ENCODE data around the gene RBM24. TPM values are rescaled to one million over a fixed set of nuclear protein-coding genes. Genes with fewer than 3 reads are reported as not detected.

RBM24 gene
- total RNA-seq (not detected in 2 replicates), polyA plus RNA-seq (not detected in 2 replicates), polyA minus RNA-seq (not detected in 2 replicates)
- total RNA-seq (2013): 5.7 TPM

- Histone ChIP-seq H4K20me1 (ENCODE audit: control insufficient read depth, insufficient read depth, low read length, poor library complexity, severe bottlenecking) (no peaks in the 10 kb centered on the region), H3K9me3 (ENCODE audit: control extremely low read depth in 1 of 3, control insufficient read depth in 2 of 3, insufficient read depth in 1 of 3, low read length in 2 of 3) (peaks cover 0 to 5% (median 2%) of the 10 kb centered on the region in 3 donors), H3K79me2 (ENCODE audit: control insufficient read depth, insufficient read depth, low read length) (no peaks in the 10 kb centered on the region), H3K4me2 (replicated peaks; ENCODE audit: low read depth, low read length, poor library complexity, severe bottlenecking) (peak within 1 kb of the TSS; percentile 74), H3K36me3 (replicated peaks in 1 of 2; ENCODE audit: control extremely low read depth in 1 of 2, control insufficient read depth in 1 of 2, extremely low read depth in 1 of 2, insufficient read depth in 2 of 2, low read length in 1 of 2) (no peaks in the 10 kb centered on the region), H3K9ac (ENCODE audit: low read length) (peak within 1 kb of the TSS; percentile 34), H2AFZ (ENCODE audit: insufficient read depth, low read depth, low read length, poor library complexity, severe bottlenecking) (peak within 1 kb of the TSS; percentile 62), H3K27ac (ENCODE audit: low read length in 2 of 2) (no peak within 1 kb of the TSS), H3K4me3 (ENCODE audit: control extremely low read depth in 1 of 5, extremely low read depth in 1 of 5, insufficient read depth in 1 of 5, low read depth in 2 of 5, low read length in 4 of 5) (peak within 1 kb of the TSS in 3 of 5 experiments; percentile 18 to 45 (median 40)), H3K4me1 (ENCODE audit: control insufficient read depth in 2 of 2, insufficient read depth in 2 of 2, low read length in 2 of 2) (peaks cover 8 to 15% of the 10 kb centered on the region in 2 donors), H3K27me3 (replicated peaks in 1 of 4; ENCODE audit: control extremely low read depth in 1 of 4, control insufficient read depth in 3 of 4, insufficient read depth in 4 of 4, low read length in 3 of 4) (peaks cover 0 to 32% (median 18%) of the 10 kb centered on the region in 4 experiments)
- ChIA-PET POLR2A (no interaction called here), CTCF (no interaction called here)
- 4% methylated on average over 41 of the region's 46 CpGs for WGBS (ENCODE audit: insufficient coverage)
- peaks cover 17% of the 10 kb centered on the region for H3K4me1 Mint-ChIP-seq
- no peak for ATAC-seq (ENCODE audit: low read depth)
- peak; percentile 11 for DNase-seq
- H3K27me3 Mint-ChIP-seq: peaks cover 67% of the 10 kb centered on the region
- no peak within 1 kb of the TSS for H3K27ac Mint-ChIP-seq
- H3K4me3 Mint-ChIP-seq: peak within 1 kb of the TSS; percentile 80
- no peak for TF ChIP-seq CTCF (IDR thresholded peaks at IDR 0.05)
- TF ChIP-seq EZH2 (IDR thresholded peaks at IDR 0.05; ENCODE audit: borderline replicate concordance, insufficient read depth, low read depth, low read length, poor library complexity, severe bottlenecking): no peak
- intact Hi-C loops (cut with micrococcal nuclease): no loop called here
- H3K9me3 Mint-ChIP-seq (ENCODE audit: insufficient read depth): no peaks in the 10 kb centered on the region
Measured at GRCh38 chr6:17281100-17281496, at the start of gene RBM24. RBM24 (plus strand) TSS chr6:17281361; CDS start chr6:17281582, 221 bp downstream.

GRCh38 chr6:17233531-17233930 is 47.6 kb upstream of the RBM24 start:
- ATAC-seq (ENCODE audit: low read depth) (no peak), DNase-seq (no peak)
- Histone ChIP-seq H3K9me3 (ENCODE audit: control extremely low read depth in 1 of 3, control insufficient read depth in 2 of 3, insufficient read depth in 1 of 3, low read length in 2 of 3) (peaks cover 0 to 7% (median 0%) of the 10 kb centered on the region in 3 donors), H3K27ac (ENCODE audit: low read length in 2 of 2) (no peak overlapping the region), H3K9ac (ENCODE audit: low read length) (no peak overlapping the region), H3K4me2 (replicated peaks; ENCODE audit: low read depth, low read length, poor library complexity, severe bottlenecking) (no peak overlapping the region), H4K20me1 (ENCODE audit: control insufficient read depth, insufficient read depth, low read length, poor library complexity, severe bottlenecking) (no peaks in the 10 kb centered on the region), H3K4me1 (ENCODE audit: control insufficient read depth in 2 of 2, insufficient read depth in 2 of 2, low read length in 2 of 2) (no peaks in the 10 kb centered on the region), H3K27me3 (replicated peaks in 1 of 4; ENCODE audit: control extremely low read depth in 1 of 4, control insufficient read depth in 3 of 4, insufficient read depth in 4 of 4, low read length in 3 of 4) (no peaks in the 10 kb centered on the region), H3K36me3 (replicated peaks in 1 of 2; ENCODE audit: control extremely low read depth in 1 of 2, control insufficient read depth in 1 of 2, extremely low read depth in 1 of 2, insufficient read depth in 2 of 2, low read length in 1 of 2) (no peaks in the 10 kb centered on the region), H3K79me2 (ENCODE audit: control insufficient read depth, insufficient read depth, low read length) (no peaks in the 10 kb centered on the region), H3K4me3 (ENCODE audit: control extremely low read depth in 1 of 5, extremely low read depth in 1 of 5, insufficient read depth in 1 of 5, low read depth in 2 of 5, low read length in 4 of 5) (no peak overlapping the region), H2AFZ (ENCODE audit: insufficient read depth, low read depth, low read length, poor library complexity, severe bottlenecking) (no peak overlapping the region)
- Mint-ChIP-seq H3K27ac (no peak overlapping the region), H3K4me3 (no peak overlapping the region), H3K27me3 (peaks cover 3% of the 10 kb centered on the region), H3K4me1 (no peaks in the 10 kb centered on the region), H3K9me3 (ENCODE audit: insufficient read depth) (no peaks in the 10 kb centered on the region)
- CTCF ChIA-PET: no interaction called here
- WGBS (ENCODE audit: insufficient coverage): 90% methylated on average over 1 of the region's 2 CpGs
- POLR2A ChIA-PET: no interaction called here
- intact Hi-C loops (cut with micrococcal nuclease): no loop called here
- TF ChIP-seq CTCF (IDR thresholded peaks at IDR 0.05): no peak
- TF ChIP-seq EZH2 (IDR thresholded peaks at IDR 0.05; ENCODE audit: borderline replicate concordance, insufficient read depth, low read depth, low read length, poor library complexity, severe bottlenecking): no peak

All from B cell (primary cell).